ENCODE data around the gene PABPC1L.

Gene PABPC1L

DNA sequence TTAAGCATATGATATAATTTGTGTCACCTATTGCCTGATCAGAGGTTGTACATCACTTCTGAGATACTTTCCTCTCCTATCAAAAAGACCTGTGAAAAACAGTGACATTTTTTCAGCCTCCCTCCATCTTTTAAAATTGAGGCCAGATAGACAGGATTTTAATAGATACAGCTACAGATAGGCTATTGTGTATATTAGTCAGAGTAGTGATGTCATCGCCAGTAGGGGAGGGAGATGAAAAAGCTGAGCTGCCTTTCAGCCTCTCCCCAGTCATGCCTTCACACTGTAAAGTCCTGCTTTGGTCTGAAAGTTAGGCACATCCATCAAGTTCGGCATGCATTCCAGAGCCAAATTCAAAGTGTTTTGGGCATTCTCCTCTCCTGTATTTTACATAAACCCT lies 7.9 kb upstream of the PABPC1L start:
- peak; percentile 44 for DNase-seq

DNA sequence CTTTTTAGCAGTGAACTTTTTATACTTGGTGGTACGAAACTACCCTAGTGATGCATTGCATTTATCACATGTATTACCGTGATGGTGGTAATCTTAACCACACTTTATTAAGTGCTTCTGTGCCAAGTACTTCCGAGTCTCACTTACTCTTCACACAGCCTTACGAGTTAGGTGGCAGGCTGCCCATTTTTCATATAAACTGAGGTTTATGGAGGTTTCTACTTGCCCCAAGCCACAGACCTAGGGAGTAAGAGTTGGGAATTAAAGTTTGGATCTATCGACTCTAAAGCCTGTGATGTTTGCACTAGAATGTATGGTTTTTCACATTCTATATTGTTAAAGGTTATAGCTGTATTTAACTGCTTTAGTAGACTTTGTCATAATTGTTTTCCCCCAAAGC lies 5.5 kb upstream of the PABPC1L start:
- no peak for DNase-seq

GRCh38 chr20:44908987-44909871 lies 631 bp upstream of the PABPC1L start:
- DNase-seq, result no peak

GRCh38 chr20:44910690-44911262 lies 916 bp downstream of the PABPC1L start:
- no peak for DNase-seq

GRCh38 chr20:44911264-44911921 lies 1.5 kb downstream of the PABPC1L start:
- peak; percentile 51 for DNase-seq

GRCh38 chr20:44912189-44912588 lies 2.3 kb downstream of the PABPC1L start:
- DNase-seq, result no peak

GRCh38 chr20:44914924-44915323 lies 5.1 kb downstream of the PABPC1L start:
- no peak for DNase-seq

- DNase-seq, result no peak
Observed at GRCh38 chr20:44916586-44916985, 6.7 kb downstream of the PABPC1L start.

- no peak for DNase-seq
Observed at GRCh38 chr20:44917399-44917798, 7.5 kb downstream of the PABPC1L start.

- no peak for DNase-seq
Observed at GRCh38 chr20:44918342-44918741, 8.5 kb downstream of the PABPC1L start.

DNA sequence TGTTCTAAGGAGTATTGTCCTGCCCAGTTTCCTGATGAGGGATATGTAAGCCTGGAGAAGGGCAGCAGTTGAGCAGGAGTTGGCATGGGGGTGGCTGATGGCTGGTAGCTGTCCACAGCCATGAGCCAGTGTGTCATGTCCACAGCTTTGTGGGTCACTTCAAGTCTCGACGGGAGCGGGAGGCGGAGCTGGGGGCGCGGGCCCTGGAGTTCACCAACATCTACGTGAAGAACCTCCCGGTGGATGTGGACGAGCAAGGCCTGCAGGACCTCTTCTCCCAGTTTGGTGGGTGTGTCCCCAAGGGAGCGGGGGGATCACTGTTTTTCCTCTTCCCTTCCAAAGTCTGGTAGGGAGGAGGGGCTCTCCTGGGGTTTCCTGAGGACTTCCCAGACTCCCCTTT lies 8.9 kb downstream of the PABPC1L start:
- no peak for DNase-seq

GRCh38 chr20:44921447-44921846 lies 11.6 kb downstream of the PABPC1L start:
- DNase-seq, result no peak

DNA sequence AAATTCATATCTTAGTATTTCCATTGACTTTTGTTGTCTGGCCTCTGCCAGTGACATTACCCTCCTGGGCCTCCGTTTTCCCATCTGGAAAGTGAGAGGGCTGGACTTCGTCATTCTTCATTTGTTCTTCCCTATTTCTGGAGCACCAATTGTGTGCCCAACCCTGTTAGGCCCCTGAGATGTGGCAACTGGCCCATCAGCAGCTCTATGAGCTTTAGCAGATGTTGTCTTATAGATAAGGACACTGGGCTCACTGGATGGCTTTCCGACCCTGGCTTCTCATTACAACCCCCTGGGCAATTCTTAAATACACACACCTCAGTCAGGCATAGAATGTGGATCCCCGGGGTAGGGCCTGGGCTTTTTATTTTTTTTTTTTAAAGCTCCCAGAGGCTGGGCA lies 14.7 kb downstream of the PABPC1L start:
- DNase-seq, result no peak

DNA sequence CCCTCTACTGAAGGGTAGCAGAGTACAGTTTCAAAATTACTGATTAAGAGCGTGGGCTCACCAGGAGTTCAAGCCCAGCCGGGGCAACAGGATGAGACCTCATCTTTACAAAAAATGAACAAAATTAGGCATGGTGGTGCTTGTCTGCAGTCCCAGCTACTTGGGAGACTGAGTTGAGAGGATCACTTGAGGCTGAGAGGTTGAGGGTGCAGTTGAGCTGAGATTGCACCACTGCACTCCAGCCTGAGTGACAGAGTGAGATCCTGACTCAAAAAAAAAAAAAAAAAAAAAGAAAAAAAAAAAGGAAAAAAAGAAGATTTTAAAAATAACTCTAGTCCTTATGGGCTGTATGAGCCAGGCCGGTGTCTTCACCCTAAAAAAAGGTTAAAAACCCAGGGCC lies 18.7 kb downstream of the PABPC1L start:
- DNase-seq, result no peak

- DNase-seq, result no peak
Observed at GRCh38 chr20:44930517-44931168, 20.8 kb downstream of the PABPC1L start.

- DNase-seq, result no peak
Observed at GRCh38 chr20:44931911-44932310, 22.1 kb downstream of the PABPC1L start.

DNA sequence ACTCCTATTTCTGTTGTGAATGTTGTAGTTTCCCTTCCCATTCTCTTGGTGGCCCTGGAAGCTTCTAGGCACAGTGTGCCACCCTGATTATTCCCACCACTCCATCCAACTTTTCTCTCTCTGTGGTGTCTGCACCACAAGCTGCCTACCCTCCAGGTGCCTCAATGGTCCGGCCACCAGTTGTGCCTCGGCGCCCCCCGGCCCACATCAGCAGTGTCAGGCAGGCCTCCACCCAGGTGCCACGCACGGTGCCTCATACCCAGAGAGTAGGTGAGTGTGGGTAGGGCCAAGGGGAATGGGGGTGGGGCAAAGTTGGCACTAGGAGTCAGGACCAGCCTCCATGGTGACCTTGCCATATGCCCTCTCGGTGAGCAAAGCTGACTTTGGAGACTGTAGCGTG lies 23.1 kb downstream of the PABPC1L start:
- no peak for DNase-seq

GRCh38 chr20:44936510-44936909 lies 26.6 kb downstream of the PABPC1L start:
- DNase-seq, result no peak

- no peak for DNase-seq
Observed at GRCh38 chr20:44938637-44939036, 28.8 kb downstream of the PABPC1L start.

- no peak for DNase-seq
Observed at GRCh38 chr20:44941120-44941691, 31.3 kb downstream of the PABPC1L start.

GRCh38 chr20:44942264-44942973 lies 32.6 kb downstream of the PABPC1L start:
- no peak for DNase-seq

DNA sequence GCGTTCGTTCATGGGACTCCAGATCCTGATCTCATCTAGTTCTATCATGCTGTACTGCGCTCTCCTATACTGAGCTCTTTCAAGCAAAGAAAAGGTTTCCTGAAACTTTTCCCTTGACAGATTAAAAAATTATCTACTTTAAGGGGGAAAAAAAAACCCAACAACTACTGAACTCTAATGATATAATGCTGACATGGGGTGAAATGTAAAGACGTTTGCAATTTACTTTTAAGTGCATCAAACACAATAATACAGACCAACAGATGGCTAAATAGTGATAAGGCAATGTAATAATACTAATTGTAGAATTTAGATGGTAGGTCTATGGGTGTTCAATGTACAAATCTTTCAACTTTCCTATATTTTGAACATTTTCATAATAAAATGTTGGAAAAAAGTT lies 34.0 kb downstream of the PABPC1L start:
- no peak for DNase-seq

DNA sequence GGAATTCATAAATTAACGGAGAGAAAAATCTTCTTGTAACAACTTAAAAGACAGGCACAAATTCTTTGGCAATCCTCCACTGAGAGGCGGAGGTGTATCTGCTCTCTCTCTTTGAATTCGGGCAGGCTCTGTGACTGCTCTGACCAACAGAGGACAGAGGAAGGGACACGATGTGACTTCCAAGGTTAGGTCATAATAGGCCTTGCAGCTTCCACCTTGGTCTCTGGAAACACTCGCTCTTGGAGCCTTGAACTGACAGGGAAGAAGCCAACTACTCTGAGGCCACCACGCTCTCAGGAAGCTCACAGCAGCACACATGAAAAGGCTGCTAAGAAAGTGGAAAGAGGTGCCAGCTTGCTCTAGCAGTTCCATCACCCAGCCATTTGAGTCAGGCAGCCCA lies 35.4 kb downstream of the PABPC1L start:
- DNase-seq, result no peak

Measured in suppressor macrophage treated with lipopolysaccharide for 4 hours (primary cell).